ENCODE data around the gene EMC10.

DNA sequence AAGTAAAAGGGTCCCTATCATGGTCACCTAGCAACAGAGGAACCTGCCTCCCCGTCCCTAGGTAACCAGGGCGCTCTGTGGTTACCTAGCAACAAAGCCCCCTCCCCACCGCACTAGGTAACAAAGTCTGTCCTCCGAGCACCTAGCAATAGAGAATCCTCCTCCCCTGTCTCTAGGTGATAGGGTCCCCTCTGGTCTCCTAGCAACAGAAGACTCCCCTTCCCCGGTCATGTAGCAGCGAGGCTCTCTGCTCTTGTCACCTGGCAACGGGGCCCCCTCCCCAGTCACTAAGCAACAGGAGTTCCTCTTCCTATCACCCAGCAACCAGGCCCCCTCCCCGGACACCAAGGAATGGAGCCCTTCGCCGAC lies 34.4 kb downstream of the EMC10 start:
- no peak for TF ChIP-seq POLR2A (IDR thresholded peaks at IDR 0.05)
- TF ChIP-seq, protein P1, sequence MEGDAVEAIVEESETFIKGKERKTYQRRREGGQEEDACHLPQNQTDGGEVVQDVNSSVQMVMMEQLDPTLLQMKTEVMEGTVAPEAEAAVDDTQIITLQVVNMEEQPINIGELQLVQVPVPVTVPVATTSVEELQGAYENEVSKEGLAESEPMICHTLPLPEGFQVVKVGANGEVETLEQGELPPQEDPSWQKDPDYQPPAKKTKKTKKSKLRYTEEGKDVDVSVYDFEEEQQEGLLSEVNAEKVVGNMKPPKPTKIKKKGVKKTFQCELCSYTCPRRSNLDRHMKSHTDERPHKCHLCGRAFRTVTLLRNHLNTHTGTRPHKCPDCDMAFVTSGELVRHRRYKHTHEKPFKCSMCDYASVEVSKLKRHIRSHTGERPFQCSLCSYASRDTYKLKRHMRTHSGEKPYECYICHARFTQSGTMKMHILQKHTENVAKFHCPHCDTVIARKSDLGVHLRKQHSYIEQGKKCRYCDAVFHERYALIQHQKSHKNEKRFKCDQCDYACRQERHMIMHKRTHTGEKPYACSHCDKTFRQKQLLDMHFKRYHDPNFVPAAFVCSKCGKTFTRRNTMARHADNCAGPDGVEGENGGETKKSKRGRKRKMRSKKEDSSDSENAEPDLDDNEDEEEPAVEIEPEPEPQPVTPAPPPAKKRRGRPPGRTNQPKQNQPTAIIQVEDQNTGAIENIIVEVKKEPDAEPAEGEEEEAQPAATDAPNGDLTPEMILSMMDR (IDR thresholded peaks at IDR 0.05), result no peak

Data from adrenal gland (tissue), 5 donors.